Osteocyte (in vitro differentiated cells): ENCODE measurements around the gene ADGRL1. TPM values are rescaled to one million over a fixed set of nuclear protein-coding genes. Genes with fewer than 3 reads are reported as not detected.

Source experiments
- DNase-seq: peaks from one replicate; pipeline ENCODE4 v3.0.0; 2021; ENCODE audit warnings: mixed read lengths; ENCODE audit not compliant: unreplicated experiment; ENCODE audit errors: extremely low spot score
- H3K27ac Mint-ChIP-seq: one replicate; pipeline ENCODE4 v1.8.0; 2021; ENCODE audit warnings: mild to moderate bottlenecking, mixed read lengths; ENCODE audit not compliant: unreplicated experiment
- H3K27me3 Mint-ChIP-seq: one replicate; pipeline ENCODE4 v1.8.0; 2021; ENCODE audit warnings: mixed read lengths; ENCODE audit not compliant: unreplicated experiment
- H3K36me3 Mint-ChIP-seq: one replicate; pipeline ENCODE4 v1.8.0; 2021; ENCODE audit warnings: mixed read lengths; ENCODE audit not compliant: unreplicated experiment
- H3K4me1 Mint-ChIP-seq: one replicate; pipeline ENCODE4 v1.8.0; 2021; ENCODE audit warnings: mixed read lengths; ENCODE audit not compliant: unreplicated experiment
- H3K4me3 Mint-ChIP-seq: one replicate; pipeline ENCODE4 v1.8.0; 2021; ENCODE audit warnings: mild to moderate bottlenecking, moderate library complexity, mixed read lengths; ENCODE audit not compliant: unreplicated experiment
- H3K9me3 Mint-ChIP-seq: one replicate; pipeline ENCODE4 v1.8.0; 2021; ENCODE audit warnings: mixed read lengths; ENCODE audit not compliant: unreplicated experiment
- CTCF ChIP-seq: fragments of 200-600 bp; sonication (generic); IDR thresholded peaks from 2 replicates; pipeline ENCODE4 v1.5.0; 2021; ENCODE audit warnings: antibody characterized with exemption, mild to moderate bottlenecking, moderate library complexity
- total RNA-seq: library from RNA; stranded (reverse); gene quantifications from 2 replicates; pipeline ENCODE4 v1.2.1, GENCODE V29; 2021

Gene ADGRL1
- total RNA-seq, 1 donor from 2014 or later, result 43.5 TPM

- peaks cover 26% of the 10 kb centered on the region for H3K36me3 Mint-ChIP-seq
- no peak for DNase-seq
- no peak overlapping the region for H3K27ac Mint-ChIP-seq
- H3K27me3 Mint-ChIP-seq, result no peaks in the 10 kb centered on the region
- no peak for TF ChIP-seq CTCF
- H3K4me1 Mint-ChIP-seq, result peaks cover 14% of the 10 kb centered on the region
- no peak overlapping the region for H3K4me3 Mint-ChIP-seq
- H3K9me3 Mint-ChIP-seq, result no peaks in the 10 kb centered on the region
These were observed 37.0 kb downstream of the ADGRL1 start for GRCh38 chr19:14168993-14169392.

- H3K4me3 Mint-ChIP-seq, result no peak overlapping the region
- peaks cover 14% of the 10 kb centered on the region for H3K4me1 Mint-ChIP-seq
- no peak for DNase-seq
- TF ChIP-seq CTCF, result no peak
- no peaks in the 10 kb centered on the region for H3K9me3 Mint-ChIP-seq
- H3K36me3 Mint-ChIP-seq, result peaks cover 24% of the 10 kb centered on the region
- H3K27me3 Mint-ChIP-seq, result no peaks in the 10 kb centered on the region
- no peak overlapping the region for H3K27ac Mint-ChIP-seq
These were observed 37.6 kb downstream of the ADGRL1 start for GRCh38 chr19:14168259-14168972.

GRCh38 chr19:14167576-14168138, 38.3 kb downstream of the ADGRL1 start:
- no peak for TF ChIP-seq CTCF
- Mint-ChIP-seq H3K27me3 (no peaks in the 10 kb centered on the region), H3K36me3 (peaks cover 24% of the 10 kb centered on the region), H3K9me3 (no peaks in the 10 kb centered on the region), H3K4me3 (no peak overlapping the region), H3K4me1 (peaks cover 14% of the 10 kb centered on the region), H3K27ac (no peak overlapping the region)
- DNase-seq, result no peak

GRCh38 chr19:14166999-14167575, 38.9 kb downstream of the ADGRL1 start:
- no peak for TF ChIP-seq CTCF
- Mint-ChIP-seq H3K27me3 (no peaks in the 10 kb centered on the region), H3K36me3 (peaks cover 22% of the 10 kb centered on the region), H3K4me3 (no peak overlapping the region), H3K9me3 (no peaks in the 10 kb centered on the region), H3K4me1 (peaks cover 14% of the 10 kb centered on the region), H3K27ac (no peak overlapping the region)
- no peak for DNase-seq
